Anterior cingulate cortex (tissue), 58 donors: ENCODE data around the gene NUP93.
"Not testable (repeated sequence)": the region's sequence is repeated elsewhere in the genome, so short reads cannot be mapped to it uniquely, and the experiment has no call there.

Experiments
- DNase-seq, 58 donors: peaks; one replicate each; lab custom pipeline; 2025; lab: John Stamatoyannopoulos, UW

The NUP93 gene

GRCh38 chr16:56860226-56861020 lies 130.5 kb downstream of the NUP93 start:
- DNase-seq = peak in 1 of 58 donors; percentile 10

GRCh38 chr16:56861092-56861610 lies 131.2 kb downstream of the NUP93 start:
- DNase-seq = no peak

GRCh38 chr16:56861756-56862155 lies 131.8 kb downstream of the NUP93 start:
- no peak for DNase-seq

GRCh38 chr16:56862776-56863175 lies 132.8 kb downstream of the NUP93 start:
- DNase-seq = no peak

GRCh38 chr16:56864960-56865359 lies 135.0 kb downstream of the NUP93 start, which contains the start of gene SLC12A3:
Gene SLC12A3 (plus strand): TSS chr16:56865207. CDS start chr16:56865236, 29 bp downstream.
- no peak for DNase-seq

GRCh38 chr16:56865394-56866062 lies 135.6 kb downstream of the NUP93 start:
- DNase-seq = no peak

- DNase-seq = peak in 8 of 58 donors; percentile 12 to 29 (median 20)
Observed at GRCh38 chr16:56866955-56867830, 137.3 kb downstream of the NUP93 start.

GRCh38 chr16:56868175-56868574 lies 138.2 kb downstream of the NUP93 start:
- DNase-seq = no peak

- not testable (repeated sequence) for DNase-seq
Observed at GRCh38 chr16:56868766-56869165, 138.8 kb downstream of the NUP93 start.

- DNase-seq = no peak
Observed at GRCh38 chr16:56869513-56870275, 139.8 kb downstream of the NUP93 start.

- DNase-seq = no peak
Observed at GRCh38 chr16:56870276-56870888, 140.5 kb downstream of the NUP93 start.

- no peak for DNase-seq
Observed at GRCh38 chr16:56871172-56871593, 141.3 kb downstream of the NUP93 start.

- DNase-seq = no peak
Observed at GRCh38 chr16:56872863-56873391, 143.0 kb downstream of the NUP93 start.

- DNase-seq = no peak
Observed at GRCh38 chr16:56874800-56875199, 144.9 kb downstream of the NUP93 start.

GRCh38 chr16:56876048-56876447 lies 146.1 kb downstream of the NUP93 start:
- DNase-seq = no peak

- no peak for DNase-seq
Observed at GRCh38 chr16:56877486-56878182, 147.7 kb downstream of the NUP93 start.

GRCh38 chr16:56878282-56878854 lies 148.4 kb downstream of the NUP93 start:
- DNase-seq = no peak

- no peak for DNase-seq
Observed at GRCh38 chr16:56879276-56879675, 149.3 kb downstream of the NUP93 start.
